Esophagus squamous epithelium (tissue), 5 donors: ENCODE data around the gene RALGAPA1. TPM values are rescaled to one million over a fixed set of nuclear protein-coding genes. Genes with fewer than 3 reads are reported as not detected.
"Not testable (repeated sequence)": the region's sequence is repeated elsewhere in the genome, so short reads cannot be mapped to it uniquely, and the experiment has no call there.

Experiments used
- DNase-seq: peaks from one replicate; lab custom pipeline; 2025; lab: John Stamatoyannopoulos, UW
- H3K27ac ChIP-seq, 4 donors: fragments of 200-600 bp; sonication (generic); one replicate each; pipeline ENCODE4 v1.5.1; 2016 to 2019; ENCODE audit warnings: mild to moderate bottlenecking in 1 of 4
- H3K27me3 ChIP-seq, 4 donors: fragments of 200-600 bp; sonication (generic); 1 replicate in 3 of 4; 2 replicates in 1 of 4; pipeline versions ENCODE4 v1.5.1 to v1.6.0; 2017 to 2021; ENCODE audit warnings: antibody characterized with exemption in 1 of 4
- H3K36me3 ChIP-seq, 3 donors: fragments of 200-600 bp; sonication (generic); one replicate each; pipeline ENCODE4 v1.5.1; 2016 to 2019
- H3K4me1 ChIP-seq, 3 donors: fragments of 200-600 bp; sonication (generic); one replicate each; pipeline ENCODE4 v1.5.1; 2017 to 2019
- H3K4me3 ChIP-seq, 4 donors: fragments of 200-600 bp; sonication (generic); 1 replicate in 3 of 4; 2 replicates in 1 of 4; pipeline ENCODE4 v1.5.1; 2016 to 2019; ENCODE audit warnings: mild to moderate bottlenecking in 2 of 4, moderate library complexity in 1 of 4
- H3K9me3 ChIP-seq, 3 donors: fragments of 200-600 bp; sonication (generic); one replicate each; pipeline ENCODE4 v1.5.1; 2016 to 2019
- POLR2A ChIP-seq, 4 donors: fragments of 450-650 bp; IDR thresholded peaks; one replicate each; pipeline ENCODE4 v1.6.1; 2017; ENCODE audit warnings: antibody characterized with exemption in 4 of 4, mild to moderate bottlenecking in 4 of 4, moderate library complexity in 3 of 4
- WGBS, 2 donors: methylation state at CpG; one replicate each; pipeline ENCODE4 v1.1.5; 2018; 5-methylcytosine and 5-hydroxymethylcytosine counted together
- intact Hi-C: fragments of 100-400 bp; cut with DNase I; formaldehyde crosslinking; loops from one replicate; pipeline ENCODE4 v1.15.0; 2022
- total RNA-seq, 4 donors: library from RNA; depleted of rRNA; stranded (reverse); fragments of >200 nt; gene quantifications; one replicate each; pipeline ENCODE4 v1.1.0, GENCODE V29; 2016
- TF ChIP-seq, protein P1 (sequence below), 6 experiments: fragments of 450-650 bp in 4 of 6; fragments of 200-600 bp in 2 of 6; sonication (generic) in 2 of 6; IDR thresholded peaks; one replicate each; pipeline ENCODE4 v1.5.1; 2016 to 2019; ENCODE audit warnings: antibody characterized with exemption in 6 of 6, mild to moderate bottlenecking in 4 of 6, moderate library complexity in 4 of 6
- donor health status: DM: yes; HTN: yes; CAD: no.

Gene RALGAPA1
- total RNA-seq, 4 donors from 2014 or later: 22.5 to 78.6 (median 39.8) TPM

DNA sequence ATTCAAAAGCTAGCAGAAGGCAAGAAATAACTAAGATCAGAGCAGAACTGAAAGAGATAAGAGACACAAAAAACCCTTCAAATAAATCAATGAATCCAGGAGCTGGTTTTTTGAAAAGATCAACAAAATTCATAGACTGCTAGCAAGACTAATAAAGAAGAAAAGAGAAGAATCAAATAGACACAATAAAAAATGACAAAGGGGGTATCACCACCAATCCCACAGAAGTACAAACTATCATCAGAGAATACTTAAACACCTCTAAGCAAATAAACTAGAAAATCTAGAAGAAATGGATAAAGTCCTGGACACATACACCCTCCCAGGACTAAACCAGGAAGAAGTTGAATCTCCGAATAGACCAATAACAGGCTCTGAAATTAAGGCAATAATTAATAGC lies 189.6 kb downstream of the RALGAPA1 start:
- H3K4me1 ChIP-seq, H3K4me3 ChIP-seq, H3K9me3 ChIP-seq, H3K27me3 ChIP-seq, H3K27ac ChIP-seq, intact Hi-C loops, DNase-seq: not testable (repeated sequence)
- WGBS, 2 donors: 94 to 100% methylated on average over 1 of the region's 1 CpG
- peaks cover 0 to 55% (median 4%) of the 10 kb centered on the region in 3 donors for H3K36me3 ChIP-seq

DNA sequence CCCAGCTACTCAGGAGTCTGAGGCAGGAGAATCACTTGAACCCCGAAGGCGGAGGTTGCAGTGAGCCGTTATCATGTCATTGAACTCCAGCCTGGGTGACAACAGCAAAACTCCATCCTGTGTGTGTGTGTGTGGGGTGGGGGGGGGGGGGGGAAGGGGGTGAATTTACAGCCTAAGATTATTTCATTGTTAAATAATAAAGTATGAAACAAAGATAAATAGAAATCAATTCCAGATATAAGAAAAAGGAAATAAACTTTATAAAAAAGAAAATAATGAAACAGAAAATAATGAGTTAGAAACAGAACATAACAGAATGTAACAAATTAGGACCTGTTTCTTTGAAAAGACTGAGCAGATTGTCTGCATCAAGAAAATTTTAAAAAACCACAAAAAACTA lies 191.6 kb downstream of the RALGAPA1 start:
- no peaks in the 10 kb centered on the region for H3K4me1 ChIP-seq
- H3K36me3 ChIP-seq: peaks cover 0 to 57% (median 0%) of the 10 kb centered on the region in 3 donors
- TF ChIP-seq POLR2A (IDR thresholded peaks at IDR 0.05): no peak
- TF ChIP-seq, protein P1, sequence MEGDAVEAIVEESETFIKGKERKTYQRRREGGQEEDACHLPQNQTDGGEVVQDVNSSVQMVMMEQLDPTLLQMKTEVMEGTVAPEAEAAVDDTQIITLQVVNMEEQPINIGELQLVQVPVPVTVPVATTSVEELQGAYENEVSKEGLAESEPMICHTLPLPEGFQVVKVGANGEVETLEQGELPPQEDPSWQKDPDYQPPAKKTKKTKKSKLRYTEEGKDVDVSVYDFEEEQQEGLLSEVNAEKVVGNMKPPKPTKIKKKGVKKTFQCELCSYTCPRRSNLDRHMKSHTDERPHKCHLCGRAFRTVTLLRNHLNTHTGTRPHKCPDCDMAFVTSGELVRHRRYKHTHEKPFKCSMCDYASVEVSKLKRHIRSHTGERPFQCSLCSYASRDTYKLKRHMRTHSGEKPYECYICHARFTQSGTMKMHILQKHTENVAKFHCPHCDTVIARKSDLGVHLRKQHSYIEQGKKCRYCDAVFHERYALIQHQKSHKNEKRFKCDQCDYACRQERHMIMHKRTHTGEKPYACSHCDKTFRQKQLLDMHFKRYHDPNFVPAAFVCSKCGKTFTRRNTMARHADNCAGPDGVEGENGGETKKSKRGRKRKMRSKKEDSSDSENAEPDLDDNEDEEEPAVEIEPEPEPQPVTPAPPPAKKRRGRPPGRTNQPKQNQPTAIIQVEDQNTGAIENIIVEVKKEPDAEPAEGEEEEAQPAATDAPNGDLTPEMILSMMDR (IDR thresholded peaks at IDR 0.05): no peak
- H3K9me3 ChIP-seq: no peaks in the 10 kb centered on the region
- H3K4me3 ChIP-seq: no peak overlapping the region
- H3K27ac ChIP-seq: no peak overlapping the region
- no peaks in the 10 kb centered on the region for H3K27me3 ChIP-seq
- intact Hi-C loops: no loop called here
- WGBS, 2 donors: 97 to 100% methylated on average over 3 of the region's 3 CpGs
- no peak for DNase-seq

DNA sequence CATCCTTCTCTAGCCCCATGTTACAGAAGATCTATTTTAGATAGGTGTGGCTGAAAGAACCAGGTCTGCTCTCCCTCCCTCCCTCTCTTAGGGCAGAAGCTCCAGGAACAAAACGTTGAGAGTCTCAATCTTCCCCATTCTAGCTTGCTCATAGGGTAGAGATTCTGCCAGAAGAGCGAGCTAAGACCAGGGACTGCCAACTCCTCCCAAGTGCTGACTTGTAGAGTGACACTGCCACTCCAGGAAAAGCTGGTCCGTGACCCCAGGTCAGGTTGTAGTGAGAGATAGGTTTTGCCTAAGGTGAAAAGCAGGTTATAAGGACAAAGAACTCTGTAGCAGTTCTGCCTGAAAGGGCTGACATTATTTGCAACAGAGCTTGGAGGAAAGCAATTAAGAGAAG lies 201.7 kb downstream of the RALGAPA1 start:
- Histone ChIP-seq H3K9me3 (no peaks in the 10 kb centered on the region), H3K4me3 (no peak overlapping the region), H3K27ac (peak overlapping the region in 3 of 4 donors; percentile 60 to 75 (median 70)), H3K36me3 (peaks cover 0 to 69% (median 0%) of the 10 kb centered on the region in 3 donors), H3K27me3 (no peaks in the 10 kb centered on the region), H3K4me1 (peaks cover 5 to 25% (median 6%) of the 10 kb centered on the region in 3 donors)
- WGBS, 2 donors: 27 to 46% methylated on average over 1 to 2 of the region's 3 CpGs
- DNase-seq: no peak
- intact Hi-C loops: no loop called here
- no peak for TF ChIP-seq POLR2A (IDR thresholded peaks at IDR 0.05)
- TF ChIP-seq, protein P1 (IDR thresholded peaks at IDR 0.05): no peak

DNA sequence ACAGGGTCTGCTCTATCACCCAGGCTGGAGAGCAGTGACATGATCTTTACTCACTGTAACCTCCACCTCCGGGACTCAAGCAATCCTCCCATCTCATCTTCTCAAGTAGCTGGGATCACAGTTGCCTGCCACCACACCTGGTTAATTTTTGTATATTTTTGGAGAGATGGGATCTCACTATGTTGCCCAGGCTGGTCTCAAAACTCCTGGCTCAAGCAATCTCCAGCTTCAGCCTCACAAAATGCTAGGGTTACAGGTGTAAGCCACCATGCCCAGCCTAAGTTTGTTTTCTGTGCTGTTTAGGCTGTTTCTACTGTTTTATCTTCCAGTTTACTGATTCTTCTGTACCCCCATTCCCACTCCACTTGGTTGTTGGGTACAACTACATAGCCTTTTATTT lies 208.8 kb downstream of the RALGAPA1 start:
- Histone ChIP-seq H3K36me3 (peaks cover 0 to 87% (median 0%) of the 10 kb centered on the region in 3 donors), H3K4me1 (no peaks in the 10 kb centered on the region), H3K27ac (no peak overlapping the region), H3K27me3 (no peaks in the 10 kb centered on the region), H3K4me3 (no peak overlapping the region), H3K9me3 (no peaks in the 10 kb centered on the region)
- 100% methylated on average over 1 of the region's 1 CpG for WGBS, 2 donors
- intact Hi-C loops: no loop called here
- no peak for TF ChIP-seq POLR2A (IDR thresholded peaks at IDR 0.05)
- TF ChIP-seq, protein P1 (IDR thresholded peaks at IDR 0.05): no peak
- no peak for DNase-seq

DNA sequence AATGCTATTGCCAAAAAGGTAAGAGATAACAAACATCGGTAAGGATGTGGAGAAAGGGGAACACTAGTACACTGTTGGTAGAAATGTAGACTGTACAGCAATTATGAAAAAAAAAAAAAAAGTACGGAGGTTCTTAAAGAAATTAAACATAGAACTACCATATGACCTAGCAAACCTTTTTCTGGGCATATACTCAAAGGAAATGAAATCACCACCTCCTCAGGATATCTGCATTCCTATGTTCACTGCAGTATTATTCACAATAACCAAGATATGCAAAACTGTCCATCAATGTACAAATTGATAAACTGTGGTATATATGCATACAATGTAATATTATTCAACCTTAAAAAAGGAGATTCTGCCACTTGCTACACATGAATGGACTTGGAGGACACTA lies 214.5 kb downstream of the RALGAPA1 start:
- DNase-seq: no peak
- H3K4me1 ChIP-seq: no peaks in the 10 kb centered on the region
- peaks cover 0 to 86% (median 3%) of the 10 kb centered on the region in 3 donors for H3K36me3 ChIP-seq
- intact Hi-C loops: no loop called here
- TF ChIP-seq POLR2A (IDR thresholded peaks at IDR 0.05): no peak
- TF ChIP-seq, protein P1 (IDR thresholded peaks at IDR 0.05): no peak
- WGBS, 2 donors: 85 to 100% methylated on average over 2 of the region's 2 CpGs
- no peak overlapping the region for H3K27ac ChIP-seq
- H3K4me3 ChIP-seq: no peak overlapping the region
- peaks cover 0 to 3% (median 0%) of the 10 kb centered on the region in 3 donors for H3K9me3 ChIP-seq
- no peaks in the 10 kb centered on the region for H3K27me3 ChIP-seq

DNA sequence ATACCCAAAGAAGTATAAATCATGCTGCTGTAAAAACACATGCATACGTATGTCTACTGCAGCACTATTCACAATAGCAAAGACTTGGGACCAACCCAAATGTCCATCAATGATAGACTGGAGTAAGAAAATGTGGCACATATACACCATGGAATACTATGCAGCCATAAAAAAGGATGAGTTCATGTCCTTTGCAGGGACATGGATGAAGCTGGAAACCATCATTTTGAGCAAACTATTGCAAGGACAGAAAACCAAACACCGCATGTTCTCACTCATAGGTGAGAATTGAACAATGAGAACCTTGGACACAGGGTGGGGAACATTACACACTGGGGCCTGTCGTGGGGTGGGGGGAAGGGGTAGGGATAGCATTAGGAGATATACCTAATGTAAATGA lies 221.7 kb downstream of the RALGAPA1 start:
- H3K4me1 ChIP-seq, H3K27ac ChIP-seq, H3K27me3 ChIP-seq, H3K9me3 ChIP-seq, intact Hi-C loops, DNase-seq, H3K4me3 ChIP-seq: not testable (repeated sequence)
- H3K36me3 ChIP-seq: peaks cover 0 to 71% (median 0%) of the 10 kb centered on the region in 3 donors
- 97% methylated on average over 3 of the region's 3 CpGs for WGBS, 2 donors
